GM12874 (cell line): Measurements from ENCODE around the gene RGS5.

Experiments used
- CTCF ChIP-seq: IDR thresholded peaks from 2 replicates; pipeline ENCODE4 v1.5.1; 2011; ENCODE audit warnings: low read depth, mild to moderate bottlenecking, control low read depth, low read length, moderate library complexity; ENCODE audit not compliant: insufficient read depth

The RGS5 gene

DNA sequence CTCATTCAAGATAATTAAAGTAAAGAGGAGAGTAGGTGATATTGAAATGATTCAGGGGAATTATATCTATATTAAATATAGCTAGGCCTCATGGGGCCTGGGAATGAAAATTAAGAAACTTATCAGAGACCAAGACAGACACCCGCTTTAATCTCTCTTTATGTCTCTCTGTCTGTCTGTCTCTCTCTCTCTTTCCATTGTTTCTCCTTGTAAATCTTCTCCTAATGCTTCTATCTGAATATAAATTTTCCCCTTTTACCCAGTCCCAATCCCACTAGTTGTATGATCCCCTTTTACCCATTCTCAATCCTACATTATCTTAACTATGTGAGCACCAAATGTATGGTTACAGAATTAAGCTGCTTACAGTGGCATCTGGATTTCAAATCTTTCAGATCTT is 61.2 kb downstream of the RGS5 start:
- no peak for TF ChIP-seq CTCF

DNA sequence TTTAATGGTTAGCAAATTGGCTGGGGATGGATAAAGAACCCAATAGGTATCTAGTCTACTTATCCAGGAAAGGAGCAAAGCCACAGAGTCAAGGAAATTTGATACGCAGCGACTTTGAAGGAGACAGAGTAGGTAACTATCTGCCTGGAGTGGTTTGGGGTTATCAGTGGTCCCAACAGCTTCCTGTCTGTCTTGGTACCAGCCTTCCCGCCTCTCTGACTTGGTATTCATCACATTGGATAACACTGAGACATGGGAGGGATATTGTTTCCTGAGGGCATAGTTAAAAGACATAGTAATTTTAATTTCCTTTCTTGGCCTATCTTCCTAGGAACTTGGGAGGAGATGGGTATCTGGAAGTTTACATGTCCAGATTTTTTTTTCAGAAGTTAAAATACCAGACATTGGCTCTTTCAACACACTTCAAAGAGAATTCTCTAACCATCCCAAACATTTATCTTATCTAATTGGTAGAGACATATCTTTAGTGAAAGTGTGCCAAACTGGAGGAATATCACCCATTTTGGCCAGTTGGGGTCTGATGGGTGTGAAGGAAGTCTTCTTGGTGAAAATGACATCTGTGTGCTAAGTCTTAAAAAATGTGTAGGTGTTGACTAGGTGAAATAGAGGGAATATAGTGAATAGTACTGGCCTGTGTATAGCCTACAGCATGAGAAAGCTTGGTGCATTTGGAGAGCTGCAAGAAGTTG is 65.0 kb downstream of the RGS5 start:
- TF ChIP-seq CTCF: no peak

GRCh38 chr1:163131981-163132380 is 70.7 kb downstream of the RGS5 start:
- no peak for TF ChIP-seq CTCF

GRCh38 chr1:163130225-163130856 is 72.4 kb downstream of the RGS5 start:
- no peak for TF ChIP-seq CTCF

- no peak for TF ChIP-seq CTCF
Measured at GRCh38 chr1:163128282-163128681, 74.4 kb downstream of the RGS5 start.

- TF ChIP-seq CTCF: no peak
Measured at GRCh38 chr1:163124812-163125211, 77.9 kb downstream of the RGS5 start.

DNA sequence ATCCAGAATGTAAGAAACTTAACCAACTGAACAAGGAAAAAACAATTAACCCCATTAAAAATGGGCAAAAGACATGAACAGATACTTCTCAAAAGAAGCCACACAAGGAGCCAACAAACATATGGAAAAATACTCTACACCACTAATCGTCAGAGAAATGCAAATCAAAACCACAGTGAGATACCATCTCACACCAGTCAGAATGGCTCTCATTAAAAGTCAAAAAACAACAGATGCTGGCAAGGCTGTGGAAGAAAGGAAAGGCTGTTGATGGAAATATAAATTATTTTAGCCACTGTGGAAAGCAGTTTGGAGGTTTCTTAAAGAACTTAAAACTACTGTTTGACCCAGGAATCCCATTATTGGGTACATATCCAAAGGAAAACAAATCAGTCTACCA is 82.3 kb downstream of the RGS5 start:
- no peak for TF ChIP-seq CTCF
